NOMO-1 treated with dmso at 0.1 percent for 144 hours (cell line): ENCODE measurements around the gene SNX12.
A peak's percentile ranks its signal among the peaks of the same experiment; 100 is the strongest.

Experiments used
- DNase-seq: peaks from one replicate; lab custom pipeline; 2025; ENCODE audit not compliant: unreplicated experiment; lab: John Stamatoyannopoulos, UW

SNX12 gene

GRCh38 chrX:71068044-71068918 lies at the start of gene SNX12:
TSS of gene SNX12 (minus strand) at chrX:71068334. CDS start at chrX:71068306, 28 bp downstream.
- peak; percentile 83 for DNase-seq

- no peak for DNase-seq
These were observed 49.2 kb upstream of the SNX12 start for GRCh38 chrX:71117358-71117757.

DNA sequence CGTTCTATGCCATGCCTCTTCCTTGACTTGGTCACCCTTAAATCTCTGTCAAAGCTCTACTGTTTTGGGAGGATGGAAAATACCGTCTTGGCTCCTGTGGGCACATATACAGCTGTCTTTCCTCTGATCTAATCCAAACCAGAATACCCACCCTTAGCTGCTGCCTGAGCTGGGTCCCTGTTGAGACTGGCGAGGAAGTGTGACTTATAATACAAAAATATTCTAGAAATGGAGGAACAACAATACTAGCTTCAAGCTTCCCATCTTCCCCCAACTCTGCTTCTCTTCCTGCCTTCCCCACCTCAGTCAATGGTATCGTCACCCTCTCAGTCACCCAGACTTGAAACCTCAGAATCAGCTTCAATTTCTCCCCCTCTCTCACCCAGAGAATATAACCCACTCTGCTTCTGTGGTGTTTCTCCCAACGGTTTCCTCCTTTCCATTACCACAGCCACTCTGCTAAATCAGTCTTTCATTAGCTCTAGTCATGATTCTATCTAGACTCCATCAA lies 43.8 kb upstream of the SNX12 start:
- DNase-seq: no peak

- DNase-seq: no peak
These were observed 43.2 kb upstream of the SNX12 start, which contains the start of gene IL2RG for GRCh38 chrX:71111141-71111843. TSS of gene IL2RG (minus strand) at chrX:71111577. CDS start at chrX:71111539, 38 bp downstream.

DNA sequence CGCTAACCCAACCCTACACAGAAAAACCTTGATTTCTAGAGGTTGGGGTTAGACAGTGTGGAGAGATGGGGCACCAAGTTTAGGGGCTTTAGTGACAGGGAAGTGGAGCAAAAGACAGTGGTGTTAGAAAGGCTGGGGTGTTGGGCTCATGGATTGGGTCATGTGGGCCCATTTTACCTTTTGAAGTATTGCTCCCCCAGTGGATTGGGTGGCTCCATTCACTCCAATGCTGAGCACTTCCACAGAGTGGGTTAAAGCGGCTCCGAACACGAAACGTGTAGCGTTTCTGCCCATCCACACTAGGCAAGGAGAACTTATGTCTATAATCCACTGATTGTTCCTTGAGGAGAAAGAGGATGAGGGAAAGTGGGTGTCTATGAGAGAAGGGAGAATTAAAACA lies 40.9 kb upstream of the SNX12 start:
- no peak for DNase-seq

- DNase-seq: peak; percentile 26
These were observed 39.7 kb upstream of the SNX12 start for GRCh38 chrX:71107762-71108360.

DNA sequence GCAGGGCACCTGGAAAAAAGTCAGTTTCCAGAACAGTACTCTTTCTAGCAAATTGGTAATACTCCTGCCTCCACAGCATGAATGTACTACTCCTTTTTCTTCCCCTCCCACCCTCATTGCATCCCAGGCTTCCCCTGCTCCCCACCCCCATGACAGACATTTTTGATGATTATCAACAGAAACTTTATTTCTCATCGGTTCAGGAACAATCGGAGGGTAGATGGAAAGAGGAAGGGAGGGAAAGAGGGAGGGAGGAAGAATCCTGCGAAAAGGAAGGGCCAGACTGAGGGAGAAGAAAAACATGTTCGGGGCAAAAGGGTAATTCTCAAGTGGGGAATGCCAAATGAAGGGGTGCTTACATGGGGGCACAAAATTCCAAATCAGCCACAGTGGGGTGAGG lies 39.1 kb upstream of the SNX12 start:
- no peak for DNase-seq

GRCh38 chrX:71106427-71106826 lies 38.3 kb upstream of the SNX12 start, which contains the start of gene CXorf65:
TSS of gene CXorf65 (minus strand) at chrX:71106740. CDS start at chrX:71106556, 184 bp downstream.
- peak; percentile 20 for DNase-seq

GRCh38 chrX:71105628-71106027 lies 37.5 kb upstream of the SNX12 start:
- DNase-seq: no peak

GRCh38 chrX:71103110-71103983 lies 35.2 kb upstream of the SNX12 start:
- no peak for DNase-seq

GRCh38 chrX:71102292-71102691 lies 34.2 kb upstream of the SNX12 start:
- no peak for DNase-seq

- DNase-seq: no peak
These were observed 32.7 kb upstream of the SNX12 start for GRCh38 chrX:71100581-71101505.

DNA sequence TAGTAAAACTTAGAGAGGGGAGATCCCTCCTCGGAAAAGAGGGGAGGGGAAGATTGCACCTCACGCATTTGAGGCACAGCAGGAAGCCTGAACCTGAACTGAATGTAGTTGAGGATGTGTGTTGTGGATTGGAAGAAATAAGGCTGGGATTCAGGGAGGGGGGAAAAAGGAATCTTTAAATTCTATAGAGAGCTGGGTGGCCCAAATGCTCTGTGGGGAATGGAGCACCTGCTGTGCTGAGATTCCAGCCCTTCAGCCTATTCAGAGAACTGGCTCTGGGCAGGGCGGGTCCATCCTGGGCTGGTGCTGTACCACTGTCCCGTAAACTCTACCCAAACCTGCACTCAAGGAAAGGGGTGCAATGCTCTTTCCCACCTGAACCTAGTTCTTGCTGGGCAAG lies 31.6 kb upstream of the SNX12 start:
- DNase-seq: no peak

- DNase-seq: no peak
These were observed 30.9 kb upstream of the SNX12 start for GRCh38 chrX:71098951-71099506.

DNA sequence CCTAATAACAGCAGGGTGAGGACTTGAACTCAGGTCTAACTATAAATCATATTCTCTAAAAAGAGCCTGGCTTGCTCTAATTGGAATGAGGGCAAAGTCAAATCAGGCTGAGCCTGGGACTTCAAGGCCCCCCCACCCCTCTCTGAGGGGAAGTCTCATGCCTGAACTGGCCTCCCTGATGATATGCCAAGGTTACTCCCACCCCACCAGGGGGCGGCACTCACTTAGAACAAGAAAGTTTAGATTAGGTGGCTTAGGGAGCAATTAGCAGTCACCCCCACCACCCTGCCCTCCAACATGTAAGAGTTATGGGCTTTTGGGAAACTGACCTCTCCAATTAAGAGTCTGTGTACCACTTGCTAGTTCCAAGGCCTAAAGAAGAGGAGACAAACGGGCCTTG lies 30.2 kb upstream of the SNX12 start:
- DNase-seq: peak; percentile 64

GRCh38 chrX:71096760-71097032 lies 28.6 kb upstream of the SNX12 start:
- DNase-seq: no peak

GRCh38 chrX:71095981-71096759 lies 28.0 kb upstream of the SNX12 start:
- no peak for DNase-seq

DNA sequence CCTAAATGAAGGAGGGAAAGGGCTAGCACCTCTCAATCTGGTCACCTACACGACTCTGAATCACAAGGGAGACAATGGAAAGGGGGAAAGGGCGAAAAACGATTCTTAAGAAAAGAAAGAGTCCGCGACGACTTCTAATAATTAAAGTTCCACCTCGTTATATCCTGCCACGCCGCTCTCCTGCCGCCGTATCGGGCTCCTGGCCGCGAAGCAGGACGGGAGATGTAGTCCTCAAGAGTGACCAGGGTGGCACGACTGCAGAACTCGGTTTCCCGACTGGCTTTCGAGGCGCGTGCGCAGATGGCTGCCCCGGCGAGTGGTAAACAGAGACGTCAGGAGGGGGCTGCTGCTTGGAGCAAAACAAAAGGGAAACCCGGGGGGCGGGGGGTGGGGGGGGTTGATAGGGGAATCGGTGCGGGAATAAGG lies 27.4 kb upstream of the SNX12 start, which contains the start of gene FOXO4:
Gene FOXO4, plus strand, starts transcription at position 297 of the 426 bp plus-strand sequence. CDS start 678 bp downstream, outside the sequence.
- peak; percentile 53 for DNase-seq
